Mesenchymal stem cell (in vitro differentiated cells and primary cell): ENCODE data around the gene LIMA1.

Experiments used
- DNase-seq: peaks from one replicate; pipeline ENCODE4 v3.0.0-alpha.2; 2013
- H2AFZ ChIP-seq: one replicate; pipeline ENCODE4 v1.6.1; 2013; ENCODE audit warnings: low read depth, mild to moderate bottlenecking, control low read depth, inconsistent platforms, low read length, moderate library complexity
- H2AK5ac ChIP-seq: 2 replicates; pipeline ENCODE4 v1.6.1; 2013; ENCODE audit warnings: low read length, moderate library complexity, mild to moderate bottlenecking, inconsistent platforms; ENCODE audit not compliant: severe bottlenecking
- H2BK120ac ChIP-seq: one replicate; pipeline ENCODE4 v1.6.1; 2013; ENCODE audit warnings: low read depth, mild to moderate bottlenecking, inconsistent platforms, low read length, moderate library complexity
- H2BK12ac ChIP-seq, 2 experiments: one replicate each; pipeline ENCODE4 v1.6.1; 2013; ENCODE audit warnings: inconsistent platforms in 2 of 2, low read length in 2 of 2, mild to moderate bottlenecking in 2 of 2, moderate library complexity in 2 of 2, control low read depth in 1 of 2
- H2BK15ac ChIP-seq: one replicate; pipeline ENCODE4 v1.6.1; 2013; ENCODE audit warnings: mild to moderate bottlenecking, low read depth, inconsistent platforms; ENCODE audit not compliant: poor library complexity, severe bottlenecking
- H2BK5ac ChIP-seq: 2 replicates; pipeline ENCODE4 v1.6.1; 2013; ENCODE audit warnings: low read depth, mild to moderate bottlenecking, low read length, control low read depth, inconsistent platforms; ENCODE audit not compliant: poor library complexity, severe bottlenecking
- H3K14ac ChIP-seq, 2 experiments: one replicate each; pipeline ENCODE4 v1.6.1; 2013; ENCODE audit warnings: inconsistent platforms in 2 of 2, low read length in 2 of 2, control low read depth in 1 of 2, mild to moderate bottlenecking in 1 of 2, moderate library complexity in 1 of 2
- H3K18ac ChIP-seq, 2 experiments: one replicate each; pipeline ENCODE4 v1.6.1; 2013; ENCODE audit warnings: inconsistent platforms in 2 of 2, low read length in 2 of 2, control low read depth in 1 of 2, low read depth in 1 of 2, mild to moderate bottlenecking in 1 of 2
- H3K23ac ChIP-seq, 2 experiments: one replicate each; pipeline ENCODE4 v1.6.1; 2013; ENCODE audit warnings: inconsistent platforms in 2 of 2, low read length in 2 of 2, mild to moderate bottlenecking in 2 of 2, moderate library complexity in 2 of 2, control low read depth in 1 of 2
- H3K27ac ChIP-seq: 2 replicates; pipeline ENCODE4 v1.5.1; 2013; ENCODE audit warnings: mild to moderate bottlenecking, moderate library complexity, low read length, control low read depth, inconsistent platforms; ENCODE audit not compliant: poor library complexity, severe bottlenecking
- H3K27me3 ChIP-seq, 2 experiments: 2 replicates each; pipeline versions ENCODE4 v1.6.1 to v1.7.0; 2013; ENCODE audit warnings: low read length in 2 of 2, mild to moderate bottlenecking in 2 of 2, moderate library complexity in 2 of 2, control low read depth in 1 of 2, inconsistent platforms in 1 of 2; ENCODE audit not compliant: control insufficient read depth in 1 of 2, insufficient read depth in 1 of 2
- H3K36me3 ChIP-seq, 2 experiments: 2 replicates each; pipeline versions ENCODE4 v1.6.1 to v1.7.0; 2013; ENCODE audit warnings: low read length in 2 of 2, control low read depth in 1 of 2, inconsistent platforms in 1 of 2, low read depth in 1 of 2, mild to moderate bottlenecking in 1 of 2; ENCODE audit not compliant: insufficient read depth in 2 of 2, control insufficient read depth in 1 of 2
- H3K4ac ChIP-seq, 2 experiments: one replicate each; pipeline ENCODE4 v1.6.1; 2013; ENCODE audit warnings: inconsistent platforms in 2 of 2, low read length in 2 of 2, mild to moderate bottlenecking in 2 of 2, moderate library complexity in 2 of 2, control low read depth in 1 of 2, low read depth in 1 of 2
- H3K4me1 ChIP-seq: 2 replicates; pipeline ENCODE4 v1.6.1; 2013; ENCODE audit warnings: low read depth, low read length, control low read depth; ENCODE audit not compliant: control insufficient read depth, insufficient read depth
- H3K4me2 ChIP-seq: 2 replicates; pipeline ENCODE4 v1.6.1; 2013; ENCODE audit warnings: low read length, mild to moderate bottlenecking, inconsistent platforms; ENCODE audit not compliant: poor library complexity, severe bottlenecking
- H3K4me3 ChIP-seq, 2 experiments: 2 replicates each; pipeline versions ENCODE4 v1.5.1 to v1.7.0; 2013; ENCODE audit warnings: low read length in 2 of 2, mild to moderate bottlenecking in 2 of 2, control low read depth in 1 of 2, low read depth in 1 of 2; ENCODE audit not compliant: insufficient read depth in 1 of 2
- H3K79me1 ChIP-seq: replicated peaks from 2 replicates; pipeline ENCODE4 v1.6.1; 2013; ENCODE audit warnings: mild to moderate bottlenecking, control low read depth, low read length, inconsistent platforms; ENCODE audit not compliant: poor library complexity, severe bottlenecking
- H3K9ac ChIP-seq: 2 replicates; pipeline ENCODE4 v1.7.0; 2013; ENCODE audit warnings: mild to moderate bottlenecking, low read length, moderate library complexity
- H3K9me3 ChIP-seq: 2 replicates; pipeline ENCODE4 v1.7.0; 2013; ENCODE audit warnings: mild to moderate bottlenecking, low read length; ENCODE audit not compliant: control insufficient read depth
- H4K8ac ChIP-seq: one replicate; pipeline ENCODE4 v1.6.1; 2013; ENCODE audit warnings: inconsistent platforms, mild to moderate bottlenecking, low read length, moderate library complexity
- H4K91ac ChIP-seq: one replicate; pipeline ENCODE4 v1.6.1; 2013; ENCODE audit warnings: mild to moderate bottlenecking, low read length, inconsistent platforms
- WGBS: methylation state at CpG from one replicate; pipeline ENCODE4 v1.1.7; 2013; ENCODE audit warnings: mixed read lengths; 5-methylcytosine and 5-hydroxymethylcytosine counted together

Gene LIMA1

DNA sequence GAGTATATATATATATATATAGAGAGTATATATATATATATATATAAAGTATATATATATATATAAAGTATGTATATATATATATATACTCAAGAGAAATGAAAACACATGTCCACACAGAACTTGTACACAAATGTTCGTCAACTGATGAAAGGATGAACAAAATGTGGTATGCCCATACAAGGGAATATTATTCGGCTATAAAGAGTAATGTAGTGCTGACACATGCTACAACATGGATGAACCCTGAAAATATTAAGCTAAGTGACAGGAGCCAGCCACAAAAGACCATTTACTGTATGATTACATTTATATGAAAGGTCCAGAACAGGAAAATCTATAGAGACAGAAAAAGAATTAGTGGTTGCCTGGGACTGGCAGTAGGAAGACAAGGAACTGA lies 19.5 kb downstream of the LIMA1 start:
- DNase-seq = no peak
- Histone ChIP-seq H2AK5ac (no peak overlapping the region), H3K4me2 (no peak overlapping the region), H3K23ac (no peak overlapping the region), H4K91ac (no peak overlapping the region), H3K79me1 (peaks cover 4% of the 10 kb centered on the region), H3K4ac (no peak overlapping the region), H3K4me3 (no peak overlapping the region), H3K9me3 (no peaks in the 10 kb centered on the region), H3K14ac (no peak overlapping the region), H2BK5ac (no peak overlapping the region), H3K36me3 (no peaks in the 10 kb centered on the region), H2BK15ac (no peak overlapping the region), H2BK120ac (no peak overlapping the region), H3K4me1 (peaks cover 1% of the 10 kb centered on the region), H3K27me3 (no peaks in the 10 kb centered on the region), H3K9ac (no peak overlapping the region), H2BK12ac (no peak overlapping the region), H3K27ac (no peak overlapping the region), H4K8ac (no peak overlapping the region), H3K18ac (no peak overlapping the region), H2AFZ (no peak overlapping the region)
- WGBS = 100% methylated on average over 2 of the region's 2 CpGs

DNA sequence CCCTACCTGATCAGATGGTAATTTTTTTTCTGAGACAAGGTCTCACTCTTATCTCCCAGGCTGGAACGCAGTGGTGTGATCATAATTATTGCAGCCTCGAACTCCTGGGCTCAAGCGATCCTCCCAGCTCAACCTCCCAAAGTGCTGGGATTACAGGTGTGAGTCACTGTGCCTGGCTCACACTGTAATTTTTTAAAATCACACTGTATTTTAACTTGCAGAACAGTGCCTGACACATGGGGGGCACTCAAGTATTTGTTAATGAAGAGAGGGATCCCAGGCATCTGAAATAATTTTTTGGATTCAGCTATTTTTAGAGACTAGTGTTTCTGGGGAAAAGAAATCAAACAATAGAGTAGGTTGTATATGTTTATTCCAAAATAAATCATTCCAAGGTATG lies 21.7 kb downstream of the LIMA1 start:
- Histone ChIP-seq H2BK15ac (no peak overlapping the region), H2BK5ac (no peak overlapping the region), H3K4me2 (no peak overlapping the region), H3K23ac (no peak overlapping the region), H3K27ac (no peak overlapping the region), H2BK12ac (no peak overlapping the region), H4K8ac (no peak overlapping the region), H3K18ac (no peak overlapping the region), H3K4me3 (no peak overlapping the region), H2AFZ (no peak overlapping the region), H4K91ac (no peak overlapping the region), H3K4ac (no peak overlapping the region), H3K4me1 (peaks cover 4% of the 10 kb centered on the region), H3K14ac (no peak overlapping the region), H2BK120ac (no peak overlapping the region), H3K9ac (no peak overlapping the region), H2AK5ac (no peak overlapping the region), H3K27me3 (no peaks in the 10 kb centered on the region), H3K9me3 (no peaks in the 10 kb centered on the region), H3K79me1 (no peaks in the 10 kb centered on the region), H3K36me3 (no peaks in the 10 kb centered on the region)
- no peak for DNase-seq
- 90% methylated on average over 3 of the region's 3 CpGs for WGBS

DNA sequence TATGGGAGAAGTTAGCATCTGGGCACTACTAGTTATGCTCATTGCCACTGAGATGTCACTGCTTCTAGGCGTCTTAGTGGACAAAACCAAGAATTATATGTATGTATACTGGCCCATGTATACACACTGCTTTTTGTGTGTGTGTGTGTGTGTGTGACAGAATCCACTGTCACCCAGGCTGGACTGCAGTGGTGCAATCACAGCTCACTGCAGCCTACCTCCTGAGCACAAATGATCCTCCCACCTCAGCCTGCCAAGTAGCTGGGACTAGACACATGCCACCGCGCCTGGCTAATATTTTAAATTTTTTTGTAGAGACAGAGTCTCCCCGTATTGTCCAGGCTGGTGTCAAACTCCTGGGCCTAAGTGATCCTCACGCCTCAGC lies 25.2 kb downstream of the LIMA1 start:
- Histone ChIP-seq H2BK5ac (no peak overlapping the region), H3K27ac (peak overlapping the region; percentile 38), H2BK12ac (peak overlapping the region; percentile 66 to 88), H2AFZ (no peak overlapping the region), H3K4me2 (no peak overlapping the region), H3K14ac (no peak overlapping the region), H2BK120ac (no peak overlapping the region), H4K91ac (peak overlapping the region; percentile 50), H4K8ac (peak overlapping the region; percentile 64), H3K4me1 (peaks cover 4% of the 10 kb centered on the region), H2BK15ac (no peak overlapping the region), H3K23ac (no peak overlapping the region), H3K9ac (peak overlapping the region; percentile 23), H3K36me3 (no peaks in the 10 kb centered on the region), H3K9me3 (no peaks in the 10 kb centered on the region), H3K79me1 (no peaks in the 10 kb centered on the region), H3K4ac (peak overlapping the region in 1 of 2 experiments; percentile 67), H3K27me3 (no peaks in the 10 kb centered on the region), H3K18ac (peak overlapping the region; percentile 14 to 95), H2AK5ac (no peak overlapping the region), H3K4me3 (peak overlapping the region in 1 of 2 experiments; percentile 10)
- no peak for DNase-seq
- WGBS = 70% methylated on average over 4 of the region's 5 CpGs

DNA sequence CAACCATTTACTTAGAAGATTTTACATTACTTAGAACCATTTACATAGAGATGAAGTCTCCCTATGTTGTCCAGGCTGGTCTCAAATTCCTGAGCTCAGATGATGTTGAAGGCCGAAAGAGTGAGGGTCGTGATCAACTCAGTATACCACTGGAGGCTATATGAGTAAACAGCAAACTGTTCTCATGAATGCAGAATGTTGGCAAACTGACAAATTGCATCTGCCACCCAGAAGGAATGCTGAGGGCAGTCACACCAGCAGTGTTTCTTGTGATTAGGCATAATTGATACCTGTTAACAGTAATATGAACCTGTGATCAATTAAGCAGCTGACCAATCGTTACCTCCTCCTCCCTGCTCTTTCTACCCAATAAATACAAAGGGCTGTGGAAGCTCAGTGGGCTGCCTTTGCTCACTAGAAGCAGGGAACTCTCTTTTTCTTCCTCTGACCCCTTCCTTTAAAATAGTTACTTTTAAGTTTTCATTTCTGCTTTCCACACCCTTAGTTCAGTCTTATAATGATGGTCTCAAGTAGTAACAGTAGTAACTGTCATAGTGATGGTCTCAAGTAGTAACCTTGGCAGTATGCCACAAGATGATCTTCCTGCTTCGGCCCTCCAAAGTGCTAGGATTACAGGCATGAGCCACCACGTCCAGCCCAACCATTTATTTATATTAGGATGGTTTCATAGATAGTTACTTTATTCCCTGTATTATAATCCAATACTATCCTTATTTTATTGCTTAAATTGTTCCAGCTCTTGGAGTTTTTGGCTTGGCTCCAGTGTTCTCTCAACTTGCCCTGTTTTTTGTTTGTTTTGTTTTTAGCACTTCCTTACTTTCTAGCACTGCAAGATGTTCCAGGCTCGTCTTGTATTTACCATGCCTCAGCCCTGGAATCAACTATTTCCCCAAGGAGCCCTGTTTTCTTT lies 25.8 kb downstream of the LIMA1 start:
- Histone ChIP-seq H2BK120ac (no peak overlapping the region), H3K4ac (no peak overlapping the region), H3K27ac (no peak overlapping the region), H3K36me3 (no peaks in the 10 kb centered on the region), H2AFZ (no peak overlapping the region), H2BK12ac (peak overlapping the region; percentile 6 to 77), H3K9ac (peak overlapping the region; percentile 23), H3K14ac (no peak overlapping the region), H3K18ac (peak overlapping the region; percentile 21 to 95), H3K27me3 (no peaks in the 10 kb centered on the region), H4K91ac (no peak overlapping the region), H3K23ac (no peak overlapping the region), H2BK15ac (no peak overlapping the region), H4K8ac (no peak overlapping the region), H2AK5ac (no peak overlapping the region), H3K9me3 (no peaks in the 10 kb centered on the region), H3K4me2 (no peak overlapping the region), H3K79me1 (no peaks in the 10 kb centered on the region), H2BK5ac (no peak overlapping the region), H3K4me3 (peak overlapping the region in 1 of 2 experiments; percentile 10), H3K4me1 (peaks cover 2% of the 10 kb centered on the region)
- DNase-seq = peak; percentile 82
- 57% methylated on average over 3 of the region's 6 CpGs for WGBS
